Pons (tissue), 1 donor: ENCODE measurements around the gene SSH3.

Experiments used
- DNase-seq: peaks from one replicate; pipeline ENCODE4 v3.0.0-alpha.2; 2016; ENCODE audit warnings: low spot score

Gene SSH3

GRCh38 chr11:67349036-67349435 lies 45.7 kb downstream of the SSH3 start:
- no peak for DNase-seq

DNA sequence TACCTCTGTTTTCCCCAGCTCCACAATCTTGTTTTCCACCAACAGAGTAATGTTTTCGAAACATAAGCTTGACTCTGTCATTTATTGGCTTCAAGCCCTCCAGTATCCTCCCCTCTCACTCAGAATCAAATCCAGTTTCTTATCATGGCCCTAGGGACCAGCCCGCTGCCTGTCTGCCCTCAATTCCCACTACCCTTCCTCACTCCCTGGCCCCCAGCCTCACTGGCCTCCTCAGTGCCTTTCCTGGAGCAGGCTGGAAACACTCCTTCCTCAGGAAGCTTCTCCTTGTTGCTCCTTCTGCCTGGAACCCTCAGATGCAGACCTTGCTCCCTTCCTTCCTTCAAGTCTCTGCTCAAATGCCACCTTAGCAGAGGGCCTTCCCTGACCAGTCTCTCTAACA lies 46.1 kb downstream of the SSH3 start:
- no peak for DNase-seq

GRCh38 chr11:67349928-67350465 lies 46.7 kb downstream of the SSH3 start:
- no peak for DNase-seq

DNA sequence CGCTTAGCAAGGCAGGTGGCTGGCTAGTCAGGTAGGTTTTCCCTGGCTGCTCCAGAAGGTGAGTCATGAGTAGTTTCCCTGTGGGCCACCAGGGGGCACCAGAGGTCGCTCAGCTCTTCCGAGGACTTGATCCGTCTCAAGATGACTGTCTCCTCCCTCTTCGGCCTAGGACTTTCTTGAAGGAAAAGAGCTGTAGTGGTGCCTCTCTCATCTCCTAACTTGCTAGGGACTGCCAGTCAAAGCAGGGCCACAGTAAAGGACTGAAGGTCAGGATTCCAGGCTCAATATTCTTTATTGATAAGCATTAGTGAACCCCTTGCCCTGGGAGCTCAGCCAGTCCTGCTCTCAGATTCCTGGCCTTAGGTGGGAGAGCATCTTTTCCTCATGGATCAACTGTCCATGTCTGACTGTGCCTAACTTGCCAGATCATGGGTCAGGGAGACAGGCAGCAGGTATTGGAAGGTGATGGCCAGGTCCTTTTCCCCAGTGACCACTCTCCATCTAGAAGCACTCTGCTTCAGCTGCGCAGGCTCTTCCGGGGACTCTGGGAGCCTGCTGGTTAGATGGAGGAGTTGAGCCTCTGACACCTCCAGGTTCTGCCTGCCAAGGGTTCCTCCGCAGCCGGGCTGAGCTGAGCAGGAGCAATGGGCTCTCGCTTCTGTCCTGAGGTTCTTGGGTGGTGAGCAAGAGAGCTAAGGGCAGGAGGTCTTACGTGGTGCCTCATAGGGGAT lies 48.1 kb downstream of the SSH3 start:
- peak; percentile 68 for DNase-seq

- no peak for DNase-seq
Measured at GRCh38 chr11:67352546-67353316, 49.4 kb downstream of the SSH3 start.

GRCh38 chr11:67353317-67354074 lies 50.2 kb downstream of the SSH3 start, which contains the start of gene POLD4:
Gene POLD4 (minus strand): TSS chr11:67353546. CDS start chr11:67353399, 147 bp downstream.
- DNase-seq, result peak; percentile 95

DNA sequence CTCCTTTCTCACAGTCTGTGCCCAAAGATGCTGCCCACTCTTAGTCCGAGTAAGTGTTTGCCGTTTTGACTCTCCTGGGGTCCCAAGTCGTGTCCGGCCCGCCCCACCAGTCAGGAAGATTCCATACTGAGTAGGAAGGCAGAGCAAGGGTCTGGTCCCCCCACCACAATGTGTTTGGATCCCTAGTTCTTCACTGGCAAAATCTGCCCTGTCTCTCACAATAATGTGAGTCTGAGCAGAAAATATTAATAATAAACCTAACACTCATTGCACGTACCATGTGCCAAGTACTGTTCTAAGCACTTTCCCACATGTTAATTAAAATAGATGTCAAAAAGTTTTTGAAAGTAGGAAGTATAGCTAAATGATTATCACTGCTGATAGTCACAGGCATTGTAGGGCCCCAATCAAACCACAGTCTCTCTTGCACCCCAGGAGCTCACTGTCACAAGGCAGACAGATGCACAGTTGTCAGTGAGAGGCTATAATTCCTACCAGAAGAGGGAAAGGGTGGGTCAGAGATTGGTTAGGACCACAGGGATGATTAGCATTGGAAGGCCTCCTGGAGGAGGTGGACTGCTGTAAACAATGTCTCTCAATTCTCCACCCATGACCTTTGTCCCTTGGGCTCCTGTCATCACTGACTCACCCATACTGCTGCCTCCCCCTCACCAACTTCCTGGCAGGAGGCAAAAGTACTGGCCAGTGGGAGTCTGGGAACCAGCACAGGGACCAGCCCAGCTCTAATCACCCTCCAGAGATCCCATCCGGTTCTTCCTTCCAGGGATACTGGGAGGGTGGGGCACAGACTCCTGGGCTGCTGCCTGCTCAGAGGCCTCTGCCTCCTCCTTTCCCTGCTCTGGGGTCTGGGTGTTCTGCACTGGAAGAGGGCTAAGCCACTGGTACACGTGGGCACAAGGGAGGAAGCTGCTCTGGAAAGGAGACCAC lies 51.0 kb downstream of the SSH3 start:
- DNase-seq, result no peak

DNA sequence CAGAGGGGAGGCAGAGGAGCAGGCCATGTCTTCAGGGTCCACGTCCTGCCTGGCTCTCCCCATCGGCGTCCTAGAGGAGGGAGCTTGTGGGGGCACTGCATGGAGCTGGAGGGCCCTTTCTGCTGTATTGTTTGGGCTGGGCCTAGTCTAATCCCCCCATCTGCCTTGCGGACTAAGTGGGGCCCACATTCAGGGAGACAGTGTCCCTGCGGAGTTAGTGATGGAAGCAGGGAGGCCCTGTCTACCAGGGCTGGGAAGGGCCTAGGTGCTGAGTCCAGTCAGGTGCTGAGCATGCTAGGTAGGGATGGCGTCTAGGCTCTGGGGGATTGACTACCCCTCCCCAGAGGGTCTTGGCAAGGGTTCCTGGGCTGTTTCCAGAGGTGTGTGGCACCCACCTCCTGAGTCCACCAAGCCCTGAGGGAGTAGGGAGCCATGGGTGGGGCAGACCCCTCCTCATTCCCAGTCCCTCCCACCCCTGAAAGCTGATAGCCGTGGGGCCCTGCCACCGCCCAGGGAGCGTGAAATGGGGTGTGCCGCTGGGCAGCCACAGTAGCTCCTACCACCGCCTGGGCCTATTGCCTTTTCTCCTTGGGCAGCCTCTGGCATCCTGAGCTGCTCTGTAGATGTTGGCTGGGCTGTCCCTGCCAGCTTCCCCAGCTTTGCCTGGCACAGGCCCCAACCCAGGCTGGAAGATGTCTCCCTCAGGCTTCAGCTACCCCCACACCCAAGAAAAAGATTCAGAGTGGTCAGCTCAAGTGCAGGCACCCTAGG lies 51.9 kb downstream of the SSH3 start:
- no peak for DNase-seq

DNA sequence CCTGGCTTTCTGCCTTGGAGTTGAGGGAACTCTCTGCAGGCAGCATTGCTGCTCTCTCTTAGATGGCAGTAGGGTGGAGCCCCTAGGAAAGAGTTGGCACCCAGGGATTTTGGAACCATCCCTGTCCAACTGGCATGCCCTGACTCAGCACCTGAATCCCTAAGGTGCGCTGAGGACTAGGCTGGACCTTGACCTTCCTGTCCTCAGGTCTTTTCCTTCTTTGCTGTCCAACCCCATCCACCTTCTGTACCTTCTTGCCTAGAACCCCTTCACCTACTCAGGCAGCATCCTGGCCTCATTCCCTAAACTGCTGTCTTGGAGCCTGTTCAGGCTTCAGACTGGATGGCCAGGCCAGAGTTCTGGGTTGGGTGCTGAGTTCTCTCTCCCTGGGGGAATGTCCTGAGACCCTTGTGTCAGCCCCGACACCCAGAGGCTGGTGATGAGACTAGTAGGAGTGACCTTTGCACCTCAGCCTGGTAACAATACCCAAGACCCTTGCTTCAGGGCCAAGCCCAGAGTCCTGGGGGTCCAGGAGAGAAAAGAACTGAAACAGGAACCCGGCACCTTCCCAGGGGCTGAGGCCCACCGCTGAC lies 52.6 kb downstream of the SSH3 start:
- no peak for DNase-seq

DNA sequence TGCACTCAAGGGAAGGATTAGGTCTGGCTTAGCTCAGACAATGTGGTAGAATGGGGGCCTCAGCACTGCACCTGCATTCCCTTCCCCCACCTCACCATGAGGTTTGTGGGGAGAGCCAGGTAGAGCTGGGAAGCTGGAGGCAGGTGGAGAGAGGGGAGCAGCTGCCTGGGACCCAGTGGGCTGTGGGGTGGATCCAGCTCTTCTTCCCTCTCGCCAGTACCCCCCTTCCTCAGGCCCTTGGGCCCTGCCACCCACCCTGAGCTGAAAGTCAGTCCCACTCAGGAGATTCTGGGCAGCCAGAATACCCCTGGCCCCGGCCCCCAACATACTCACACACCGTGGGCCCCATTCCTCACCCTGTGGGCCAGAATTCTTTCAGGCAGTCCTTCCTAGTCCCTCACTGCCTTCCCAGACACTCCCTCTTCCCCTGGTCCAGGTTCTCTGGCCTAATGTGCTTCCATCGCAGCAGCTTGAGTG lies 53.1 kb downstream of the SSH3 start:
- no peak for DNase-seq

DNA sequence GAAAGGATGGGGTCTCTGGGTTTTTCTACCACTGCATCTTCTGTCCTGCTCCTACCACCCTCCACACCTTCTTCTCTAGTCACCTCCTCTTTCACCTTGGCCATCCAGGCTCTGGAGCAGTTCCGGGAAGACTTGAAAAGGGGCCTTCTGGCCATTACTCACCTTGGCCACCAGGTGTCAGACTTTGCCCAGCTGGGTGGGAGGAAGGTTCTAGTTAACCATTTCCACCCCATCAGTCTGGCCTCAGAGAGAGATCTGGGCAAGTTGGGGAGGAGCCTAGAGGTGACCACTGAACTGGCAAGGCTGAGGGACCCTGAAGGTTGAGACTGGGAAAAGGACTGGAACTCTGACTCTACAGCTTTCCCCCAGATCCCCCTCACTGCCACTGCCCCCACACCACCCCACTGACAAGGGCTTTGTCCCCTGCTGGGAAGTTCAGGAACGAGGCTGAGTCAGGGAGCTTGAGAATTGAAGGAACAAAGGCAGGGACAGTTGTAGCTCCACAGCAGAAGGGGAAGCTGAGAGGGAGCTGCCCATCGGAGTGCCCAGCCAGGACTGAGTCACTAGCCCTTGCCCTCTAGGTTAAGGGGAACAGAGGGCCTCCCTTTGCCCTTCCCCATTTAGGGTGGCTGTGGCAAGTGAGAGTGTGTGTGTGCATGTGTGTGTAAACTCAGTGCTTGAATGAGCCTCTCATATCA lies 53.7 kb downstream of the SSH3 start:
- DNase-seq, result peak; percentile 65

- no peak for DNase-seq
Measured at GRCh38 chr11:67357831-67358670, 54.7 kb downstream of the SSH3 start.
